ENCODE results near the gene PHETA2.

- no peak for TF ChIP-seq EZH2 (IDR thresholded peaks at IDR 0.05; ENCODE audit: borderline replicate concordance, low read depth, low read length, severe bottlenecking)
- TF ChIP-seq CTCF (IDR thresholded peaks at IDR 0.05; ENCODE audit: extremely low read depth in 1 of 2, insufficient read depth in 1 of 2, low read depth in 1 of 2, low read length in 2 of 2): no peak
- no peak for TF ChIP-seq POLR2A (IDR thresholded peaks at IDR 0.05; ENCODE audit: low read depth, low read length)
- TF ChIP-seq POLR2AphosphoS5 (IDR thresholded peaks at IDR 0.05; ENCODE audit: insufficient read depth, low read depth, low read length): no peak
These were observed 7.8 kb upstream of the PHETA2 start for GRCh38 chr22:42066126-42066761.

Data from endothelial cell of umbilical vein (primary cell).